T-helper 22 cell (primary cell): Measurements from ENCODE around the gene CEACAM8.
"Not testable (repeated sequence)": the region's sequence is repeated elsewhere in the genome, so short reads cannot be mapped to it uniquely, and the experiment has no call there.

ENCODE experiments used
- DNase-seq: peaks from one replicate; pipeline ENCODE4 v3.0.0-alpha.2; 2020; ENCODE audit warnings: low read depth

The CEACAM8 gene

GRCh38 chr19:42573642-42574041, 21.1 kb downstream of the CEACAM8 start:
- no peak for DNase-seq

DNA sequence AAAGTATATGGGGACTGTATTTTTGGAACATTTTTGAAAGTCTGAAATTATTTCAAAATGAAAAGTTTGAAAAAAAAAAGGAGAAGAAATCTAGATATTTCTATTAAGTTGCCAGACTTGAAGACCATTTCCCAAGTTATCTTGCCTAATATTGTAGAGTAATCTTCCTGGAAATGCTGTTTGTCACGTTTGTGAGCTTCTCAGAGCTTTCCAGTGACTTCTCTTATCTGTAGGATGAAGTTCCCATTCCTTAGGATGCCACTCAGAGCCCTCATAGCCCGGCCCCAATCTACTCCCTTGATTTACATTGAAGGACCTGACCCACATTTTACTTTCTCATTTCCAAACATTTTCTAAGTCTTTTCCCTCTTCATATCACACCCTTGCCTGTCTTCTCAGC, 23.6 kb downstream of the CEACAM8 start:
- no peak for DNase-seq

DNA sequence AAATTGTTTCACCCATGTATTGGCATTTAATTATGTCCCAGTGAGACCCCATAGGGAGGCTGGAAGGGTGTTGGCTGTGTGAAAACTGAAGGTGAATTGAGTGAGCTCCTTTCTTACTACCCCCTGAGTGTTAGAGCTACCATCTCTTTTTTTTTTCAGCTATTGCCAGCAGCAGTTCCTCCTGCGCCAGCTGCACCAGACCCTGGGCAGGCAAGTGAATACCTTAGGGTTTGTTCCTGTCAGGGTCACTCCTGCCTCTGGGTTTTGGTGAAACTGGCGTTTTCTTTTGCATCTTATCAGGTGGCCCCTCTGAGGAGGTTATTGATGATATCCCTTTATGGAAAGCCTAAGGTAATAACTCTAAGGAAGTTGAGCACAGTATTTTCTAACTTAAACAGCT, 25.5 kb downstream of the CEACAM8 start:
- DNase-seq = no peak

GRCh38 chr19:42568006-42568405, 26.7 kb downstream of the CEACAM8 start:
- no peak for DNase-seq

DNA sequence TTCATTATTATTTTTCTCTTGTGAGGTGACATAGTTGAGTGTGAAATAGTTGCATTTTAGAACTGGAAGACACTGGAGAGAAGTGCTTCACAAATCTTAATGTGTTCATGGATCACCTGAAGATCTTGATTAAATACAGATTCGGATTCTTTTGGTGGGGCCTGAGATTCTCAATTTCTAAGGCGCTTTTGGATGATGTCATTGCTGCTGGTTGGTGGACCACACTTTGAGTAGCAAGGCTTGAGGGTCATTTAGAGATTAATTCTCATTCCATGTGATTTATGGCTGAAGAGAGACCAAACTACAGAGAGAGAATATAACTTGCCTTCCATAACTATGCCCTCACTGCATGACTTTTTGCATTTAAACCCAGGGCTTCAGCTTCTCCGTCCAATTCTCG, 27.2 kb downstream of the CEACAM8 start:
- DNase-seq = no peak

DNA sequence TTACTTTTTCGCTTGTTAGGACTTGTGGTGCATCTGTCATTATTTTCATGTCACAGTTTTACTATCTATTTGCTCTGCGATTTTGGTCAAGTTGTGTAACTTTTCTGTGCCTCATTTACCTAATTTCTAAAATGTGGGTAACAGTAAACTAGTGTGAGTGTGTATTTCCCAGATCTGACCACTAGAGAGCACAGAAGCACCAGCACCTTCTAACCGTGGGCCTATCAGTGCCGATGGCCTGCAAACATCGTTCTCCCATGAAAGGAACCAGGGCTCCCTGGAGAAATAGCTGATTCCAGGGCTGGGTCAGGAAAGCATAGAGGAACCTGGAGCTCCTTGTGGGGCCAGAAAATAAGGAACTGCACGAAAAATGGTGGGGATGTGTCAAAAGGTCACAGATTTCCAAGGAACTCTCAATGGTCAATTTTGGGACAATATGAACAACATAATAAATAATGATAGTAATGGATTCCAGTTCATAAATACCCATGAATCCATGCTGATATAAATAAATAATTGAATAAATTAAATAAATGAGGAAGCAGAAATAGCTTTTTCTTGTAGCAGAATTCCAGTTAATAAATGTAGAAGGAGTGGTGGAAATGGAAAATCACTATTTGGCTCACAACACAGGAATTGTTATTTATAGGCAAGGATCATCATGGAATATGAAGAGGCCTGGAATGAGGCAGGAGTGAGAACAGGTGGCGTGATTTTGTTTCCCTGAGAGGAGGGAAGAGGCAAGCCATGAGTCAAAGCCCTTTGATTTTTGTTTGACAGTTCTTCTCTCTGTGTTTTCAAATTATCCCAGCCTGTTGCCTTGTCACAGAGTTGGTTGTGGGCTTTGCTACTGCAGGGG, 31.1 kb downstream of the CEACAM8 start:
- DNase-seq = no peak

GRCh38 chr19:42561512-42561911, 33.2 kb downstream of the CEACAM8 start:
- no peak for DNase-seq

DNA sequence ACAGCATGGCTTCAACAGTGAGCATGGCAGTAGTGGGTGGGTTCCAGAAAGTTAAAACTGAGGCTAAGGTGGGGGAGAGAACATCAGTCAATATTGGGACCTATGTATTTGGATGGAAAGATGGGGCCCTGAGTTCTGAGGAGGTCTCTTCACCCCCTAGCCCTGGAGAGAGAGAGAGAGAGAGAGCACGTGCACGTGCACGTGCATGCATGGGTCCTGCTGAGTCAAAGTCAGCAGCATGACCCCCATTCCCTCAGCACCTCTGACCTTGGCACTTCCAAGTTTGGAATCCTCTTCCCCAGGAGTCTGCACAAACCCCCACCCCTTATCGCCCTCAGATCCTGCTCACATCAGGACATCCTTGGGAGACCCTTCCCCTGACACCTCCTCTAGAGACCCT, 34.0 kb downstream of the CEACAM8 start:
- DNase-seq = no peak

DNA sequence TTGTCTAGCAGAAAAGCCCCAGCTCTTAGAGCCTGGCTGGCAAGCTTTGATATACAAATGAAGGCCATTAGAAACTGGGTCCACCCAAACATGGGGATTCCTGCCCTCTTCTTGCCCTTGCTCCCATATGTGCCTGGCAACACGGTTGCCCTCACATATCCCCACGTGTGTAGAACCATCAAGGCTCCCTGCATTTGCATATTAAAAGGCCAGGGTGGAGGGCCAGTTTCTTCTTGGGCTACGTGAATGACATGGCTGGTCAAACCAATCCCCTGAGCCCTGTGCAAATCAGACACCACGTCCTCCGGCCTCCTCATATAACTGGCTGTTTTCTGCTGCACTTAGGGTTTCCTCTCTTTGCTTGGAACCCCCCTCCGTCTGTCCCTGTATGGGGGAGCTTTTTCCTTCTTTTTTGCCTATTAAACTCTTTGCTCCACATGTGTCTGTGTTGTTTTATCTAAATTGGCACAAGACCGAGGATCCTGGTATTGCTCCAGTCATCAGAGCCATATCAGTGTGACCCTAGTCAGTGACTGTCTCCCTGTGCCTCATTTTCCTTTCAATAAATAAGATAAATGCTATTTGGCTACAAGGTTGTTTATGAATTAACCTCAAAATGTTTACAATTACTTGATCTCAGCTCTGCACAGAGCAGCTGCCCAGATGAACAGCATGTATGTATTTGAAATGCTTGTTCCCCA, 36.1 kb downstream of the CEACAM8 start:
- DNase-seq = no peak

GRCh38 chr19:42557386-42557871, 37.3 kb downstream of the CEACAM8 start:
- not testable (repeated sequence) for DNase-seq

- no peak for DNase-seq
These were observed 38.9 kb downstream of the CEACAM8 start for GRCh38 chr19:42555801-42556200.

- no peak for DNase-seq
These were observed 39.4 kb downstream of the CEACAM8 start for GRCh38 chr19:42555317-42555716.

GRCh38 chr19:42554046-42554575, 40.6 kb downstream of the CEACAM8 start:
- no peak for DNase-seq

GRCh38 chr19:42553292-42554045, 41.3 kb downstream of the CEACAM8 start:
- DNase-seq = no peak

DNA sequence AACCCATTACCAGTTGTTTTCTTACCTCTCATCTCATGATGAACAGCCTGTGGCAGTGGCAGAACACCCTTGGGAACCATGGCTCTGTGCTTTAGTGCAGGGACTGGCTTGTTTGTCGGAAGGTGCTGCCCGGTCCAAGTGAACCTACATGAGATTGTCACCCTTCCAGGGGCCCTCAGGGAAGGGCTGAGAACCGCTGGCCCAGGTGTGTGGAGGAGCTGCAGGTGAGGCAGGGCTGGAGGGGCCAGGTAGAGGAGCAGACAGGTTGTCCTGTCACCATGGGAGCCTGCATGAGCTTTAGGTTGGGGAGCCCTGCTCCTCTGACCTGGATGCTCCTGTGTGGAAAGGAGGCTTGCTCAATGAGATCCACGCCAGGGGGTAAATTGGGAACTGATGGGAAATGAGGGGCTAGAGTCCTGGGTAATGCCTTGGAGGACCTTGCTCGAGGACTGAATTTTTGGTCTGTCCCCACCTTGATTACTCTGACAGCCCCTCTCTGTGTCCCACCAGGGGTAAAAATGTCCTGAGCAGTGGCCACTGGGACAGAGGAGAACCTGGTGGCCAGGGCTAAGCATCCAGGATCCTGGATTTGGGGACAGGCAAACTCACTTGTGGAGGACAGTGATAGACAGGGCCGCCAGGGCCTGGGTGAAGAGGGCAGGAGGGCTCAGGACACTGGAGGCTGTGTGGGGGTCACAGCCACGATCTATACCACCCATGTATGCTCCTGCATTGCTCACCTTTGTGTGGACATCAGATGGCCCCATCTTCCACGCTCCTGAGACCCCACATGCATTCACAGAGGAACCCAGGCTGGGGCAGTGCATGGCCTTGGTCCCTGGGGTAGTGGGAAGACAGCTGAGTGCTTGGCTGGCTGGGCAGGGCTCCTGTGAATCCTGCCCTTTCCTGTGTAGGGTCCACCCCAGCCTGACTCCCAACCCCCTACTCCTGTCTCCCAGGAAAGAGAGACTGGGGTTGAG, 42.3 kb downstream of the CEACAM8 start:
- DNase-seq = no peak

GRCh38 chr19:42550521-42550920, 44.2 kb downstream of the CEACAM8 start:
- DNase-seq = not testable (repeated sequence)

DNA sequence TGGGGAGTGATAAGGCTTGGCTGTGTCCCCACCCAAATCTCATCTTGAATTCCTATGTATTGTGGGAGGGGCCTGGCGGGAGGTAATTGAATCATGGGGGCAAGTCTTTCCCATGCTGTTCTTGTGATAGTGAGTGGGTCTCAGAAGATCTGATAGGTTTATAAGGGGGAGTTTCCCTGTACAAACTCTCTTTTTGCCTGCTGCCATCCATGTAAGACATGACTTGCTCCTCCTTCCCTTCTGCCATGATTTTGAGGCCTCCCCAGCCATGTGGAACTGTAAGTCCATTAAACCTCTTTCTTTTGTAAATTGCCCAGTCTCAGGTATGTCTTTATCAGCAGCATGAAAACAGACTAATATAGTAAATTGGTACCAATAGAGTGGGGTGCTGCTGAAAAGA, 45.7 kb downstream of the CEACAM8 start:
- not testable (repeated sequence) for DNase-seq

DNA sequence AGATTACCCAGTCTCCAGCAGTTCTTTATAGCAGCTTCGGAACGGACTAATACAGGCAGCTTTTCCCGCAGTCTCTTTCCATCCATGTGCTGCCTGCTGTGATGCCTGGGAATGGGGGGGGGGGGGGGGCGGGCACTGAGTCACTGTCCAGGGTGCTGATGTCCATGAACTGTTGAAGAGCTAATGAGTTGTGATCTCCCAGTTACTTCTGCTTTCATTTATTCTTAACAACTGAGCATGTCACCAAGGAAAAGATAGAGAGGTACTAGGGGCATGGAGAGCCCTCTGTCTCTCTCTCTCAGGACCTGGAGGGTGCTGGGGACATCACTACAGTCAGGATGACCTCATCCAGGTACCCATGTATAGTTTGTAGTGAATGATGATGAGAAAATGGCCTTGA, 46.2 kb downstream of the CEACAM8 start:
- DNase-seq = no peak

GRCh38 chr19:42547929-42548328, 46.8 kb downstream of the CEACAM8 start:
- DNase-seq = no peak

DNA sequence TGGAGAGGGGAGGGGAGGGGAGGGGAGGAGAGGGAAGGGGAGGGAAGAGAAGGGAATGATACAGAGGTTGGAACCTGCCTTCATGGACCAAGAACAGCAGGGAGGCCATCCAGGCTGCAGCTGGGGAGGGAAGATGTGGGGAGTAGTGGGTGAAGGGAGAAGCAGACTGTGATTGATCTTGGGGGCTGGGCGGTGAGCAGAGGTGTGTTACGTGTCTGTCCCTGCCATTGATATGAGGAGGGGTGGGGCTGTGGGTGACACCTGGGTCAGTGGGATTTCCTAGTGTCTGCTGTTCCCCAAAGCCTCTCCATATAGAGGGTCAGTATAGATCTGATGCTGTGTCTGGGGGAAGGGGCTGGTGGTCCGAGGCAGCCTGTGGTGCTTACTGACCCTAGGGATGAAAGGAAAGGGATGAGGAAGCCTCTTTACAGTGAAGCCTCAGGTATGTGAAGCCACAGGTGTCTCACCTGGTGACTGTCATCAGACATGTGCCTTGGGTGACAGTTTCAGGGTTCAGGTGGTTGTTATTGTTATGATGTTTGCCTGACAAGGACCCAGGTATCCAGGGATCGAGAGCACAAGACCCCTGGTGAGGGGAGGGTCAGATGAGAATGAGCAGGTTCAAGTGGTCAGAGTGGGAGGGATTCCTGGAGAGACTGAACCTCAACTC, 47.8 kb downstream of the CEACAM8 start:
- no peak for DNase-seq

DNA sequence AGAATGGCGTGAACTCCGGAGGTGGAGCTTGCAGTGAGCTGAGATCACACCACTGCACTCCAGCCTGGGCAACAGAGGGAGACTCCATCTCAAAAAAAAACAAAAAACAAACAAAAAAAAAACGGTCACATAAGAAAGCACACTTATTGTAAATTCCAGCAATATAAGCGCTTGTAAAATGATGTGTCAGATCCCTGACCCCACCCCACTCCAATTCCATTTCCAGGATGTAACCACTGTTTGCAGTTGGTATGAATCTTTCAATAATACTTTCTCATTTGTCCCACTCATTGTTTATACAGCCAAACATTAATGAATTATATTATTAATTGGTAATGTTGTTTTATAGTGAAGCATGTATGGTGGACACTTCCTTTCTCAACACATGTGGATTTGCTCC, 50.6 kb downstream of the CEACAM8 start:
- no peak for DNase-seq
